HG03060 (cell line): ENCODE measurements around the gene IDH2.
"Not testable (repeated sequence)": the region's sequence is repeated elsewhere in the genome, so short reads cannot be mapped to it uniquely, and the experiment has no call there.

ENCODE experiments used
- ATAC-seq: cut with Tn5 transposase; IDR thresholded peaks from one replicate; pipeline ENCODE4 v1.9.1; 2021; ENCODE audit warnings: low read depth, moderate number of reproducible peaks; ENCODE audit not compliant: unreplicated experiment

IDH2 gene

DNA sequence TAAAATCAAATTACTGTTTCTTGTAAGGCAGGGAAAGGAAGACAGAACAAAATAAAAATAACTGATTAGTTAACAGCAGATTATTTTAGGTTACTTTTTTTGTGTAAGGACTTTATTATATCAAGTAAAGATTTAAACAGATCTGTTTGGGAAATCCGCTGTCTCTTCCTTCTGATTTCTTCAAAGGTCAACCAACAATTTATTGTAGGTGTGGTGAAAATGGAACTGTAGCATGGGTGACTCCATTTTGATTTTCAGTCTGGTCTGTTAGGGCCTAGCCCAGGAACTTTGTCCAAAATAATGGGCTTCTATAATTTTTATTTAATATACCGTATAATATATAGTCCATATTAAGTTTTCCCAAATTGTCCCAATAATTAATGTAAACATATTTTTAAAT lies 13.5 kb upstream of the IDH2 start:
- no peak for ATAC-seq

GRCh38 chr15:90114451-90114901 lies 12.2 kb upstream of the IDH2 start:
- no peak for ATAC-seq

DNA sequence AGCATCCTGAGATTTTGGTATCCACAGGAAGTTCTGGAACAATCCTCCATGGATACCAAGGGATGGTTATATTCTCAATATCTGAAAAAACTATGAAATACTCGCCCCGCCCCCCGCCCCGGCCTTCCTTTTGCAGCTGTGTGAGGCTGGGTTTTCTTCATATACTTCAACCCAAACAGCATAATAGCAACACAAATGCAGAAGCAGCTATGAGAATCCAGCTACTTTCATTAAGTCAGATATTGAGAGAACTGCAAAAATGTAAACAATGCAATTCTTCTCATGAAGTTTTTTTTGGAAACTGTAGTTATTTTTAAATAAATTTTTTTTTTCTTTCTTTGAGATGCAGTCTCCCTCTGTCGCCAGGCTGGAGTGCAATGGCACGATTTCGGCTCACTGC lies 10.9 kb upstream of the IDH2 start:
- no peak for ATAC-seq

- not testable (repeated sequence) for ATAC-seq
Observed at GRCh38 chr15:90109163-90109751, 7.0 kb upstream of the IDH2 start.

GRCh38 chr15:90108038-90108437 lies 5.8 kb upstream of the IDH2 start:
- not testable (repeated sequence) for ATAC-seq

GRCh38 chr15:90106522-90107117 lies 4.4 kb upstream of the IDH2 start:
- no peak for ATAC-seq

DNA sequence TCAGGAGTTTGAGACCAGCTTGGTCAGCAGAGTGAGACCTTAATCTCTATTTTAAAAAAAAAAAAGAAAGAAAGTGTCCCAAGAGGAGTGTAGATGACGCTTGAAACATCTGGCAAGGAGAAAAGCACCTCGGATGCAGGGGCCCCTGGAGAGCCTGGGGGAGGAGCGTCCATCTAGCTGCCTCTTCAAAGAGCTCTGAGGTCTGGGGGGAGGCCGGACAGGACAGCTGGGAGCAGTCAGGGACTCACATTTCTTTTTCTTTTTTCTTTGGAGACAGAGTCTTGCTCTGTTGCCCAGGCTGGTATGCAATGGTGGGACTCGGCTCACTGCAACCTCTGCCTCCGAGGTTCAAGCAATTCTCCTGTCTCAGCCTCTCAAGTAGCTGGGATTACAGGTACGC lies 3.3 kb upstream of the IDH2 start:
- no peak for ATAC-seq

DNA sequence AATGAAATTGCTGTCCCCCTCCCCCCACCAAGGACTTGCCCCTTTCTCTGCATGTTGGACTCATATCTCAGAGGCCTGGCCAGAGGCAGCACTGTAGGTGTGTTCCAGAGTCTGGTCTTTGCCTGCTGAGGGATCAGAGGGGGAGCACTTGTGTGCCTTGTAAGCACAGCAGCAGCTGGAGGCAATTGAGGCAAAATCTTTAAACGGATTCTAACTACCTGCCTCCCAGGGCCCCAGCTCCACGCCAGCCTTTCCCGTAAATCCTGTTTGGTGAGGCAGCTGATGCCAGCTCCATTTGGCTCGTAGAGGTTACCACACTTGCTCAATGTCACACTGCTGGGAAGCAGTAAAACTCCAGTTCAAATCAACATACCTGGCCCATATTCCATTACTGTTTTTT lies 2.3 kb upstream of the IDH2 start:
- ATAC-seq, result no peak

GRCh38 chr15:90103701-90104329 lies 1.5 kb upstream of the IDH2 start:
- ATAC-seq, result no peak

DNA sequence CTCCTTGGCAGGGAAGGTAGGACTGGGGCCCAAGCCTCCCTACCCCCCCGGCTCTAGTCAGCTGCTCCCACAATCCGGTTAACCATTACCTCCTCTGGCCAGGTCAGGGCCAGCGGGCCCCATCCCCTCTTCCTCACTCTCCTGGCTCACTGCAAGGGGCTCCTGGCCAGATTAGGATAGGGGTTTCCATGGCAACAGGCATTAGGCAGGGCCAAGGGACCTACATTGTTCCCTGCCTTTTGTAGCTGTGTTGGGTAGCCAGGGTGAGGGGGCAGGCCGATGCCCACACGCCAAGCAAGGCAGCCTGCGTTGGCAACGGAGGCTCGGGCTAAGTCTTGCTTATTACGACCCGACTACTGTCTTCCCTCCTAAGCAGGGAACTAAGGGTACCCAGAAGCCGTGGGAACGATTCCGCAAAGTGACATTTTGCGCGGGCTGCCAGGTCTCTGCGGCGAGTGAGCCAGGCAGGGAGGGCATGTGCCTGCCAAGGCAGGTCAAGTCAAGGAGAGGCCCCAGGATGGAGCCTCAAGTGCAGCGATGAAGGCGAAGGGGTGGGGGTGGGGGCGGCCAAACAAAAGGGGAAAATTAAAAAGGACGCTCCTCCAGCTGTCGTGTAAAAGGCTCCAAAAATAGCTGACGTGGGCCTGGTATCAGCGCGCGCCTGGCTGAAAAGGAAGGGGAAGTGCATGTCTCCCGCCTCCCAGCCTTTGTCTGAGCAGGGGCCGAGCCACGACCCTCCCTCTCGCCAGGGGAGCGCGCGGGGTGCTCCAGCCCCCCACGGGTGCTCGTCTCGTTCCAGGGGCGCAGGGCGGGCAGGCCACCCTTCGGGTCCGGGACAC lies 919 bp downstream of the IDH2 start:
- no peak for ATAC-seq

DNA sequence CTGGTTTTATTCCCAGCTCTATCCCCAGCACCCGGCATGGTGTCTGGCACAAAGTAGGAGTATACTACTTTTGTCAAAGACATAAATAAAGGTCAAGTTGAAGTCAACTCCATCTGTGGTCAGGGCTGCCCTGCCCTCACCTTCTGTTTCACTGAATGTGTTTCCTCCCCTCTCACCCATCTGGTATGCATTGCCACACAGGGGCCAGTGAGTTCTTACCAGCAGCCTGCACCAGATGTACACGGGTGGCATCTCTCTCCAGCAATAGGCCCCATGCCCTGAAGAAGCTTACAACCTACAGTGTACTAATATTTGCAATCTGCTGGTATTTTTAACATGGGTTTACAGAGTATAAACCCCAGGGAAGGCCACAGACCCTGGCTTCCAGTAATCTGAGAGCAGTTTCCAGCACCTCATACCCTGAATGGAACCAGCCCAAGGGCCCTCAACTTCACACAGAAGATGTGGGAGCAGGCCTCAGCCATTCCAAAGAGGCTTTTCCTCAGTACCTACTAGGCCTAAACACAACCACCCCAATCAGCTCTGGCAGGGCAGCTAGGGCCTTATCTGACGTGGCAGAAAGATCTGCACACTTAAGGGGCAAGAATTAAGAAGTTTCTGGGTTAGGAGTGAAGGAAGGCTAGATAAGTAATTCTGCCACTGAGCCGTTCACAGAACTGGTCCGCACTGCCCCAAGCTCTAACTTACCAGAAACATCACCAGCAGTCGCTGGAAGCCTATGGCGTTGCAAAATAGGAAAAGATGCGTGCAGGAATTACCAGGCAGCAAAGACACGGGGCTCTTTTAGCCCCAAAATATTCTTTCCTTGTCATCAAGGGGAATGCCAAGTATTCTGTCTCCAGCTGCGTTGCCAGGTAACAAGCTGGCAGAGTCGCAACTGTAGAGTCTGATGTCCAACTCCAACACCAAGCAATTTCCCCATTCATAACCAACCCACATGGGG lies 2.1 kb downstream of the IDH2 start:
- no peak for ATAC-seq

- ATAC-seq, result no peak
Observed at GRCh38 chr15:90099072-90099867, 3.0 kb downstream of the IDH2 start.

DNA sequence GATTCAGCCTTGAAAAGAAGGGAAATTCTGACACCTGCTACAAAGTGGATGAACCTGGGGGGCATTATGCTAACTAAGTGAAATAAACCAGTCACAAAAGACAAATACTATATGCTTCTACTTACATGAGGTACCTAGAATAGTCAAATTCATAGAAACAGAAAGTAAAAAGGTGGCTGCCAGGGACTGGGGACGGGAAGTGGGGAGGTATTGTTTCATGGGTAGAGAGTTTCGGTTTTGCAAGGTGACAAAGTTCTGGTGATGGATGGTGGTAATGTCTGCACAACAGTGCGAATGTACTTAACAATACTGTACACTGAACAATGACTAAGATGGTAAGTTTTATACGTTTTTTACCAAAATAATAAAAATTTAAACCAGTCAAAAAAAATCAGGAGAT lies 4.8 kb downstream of the IDH2 start:
- ATAC-seq, result peak; percentile 50

- no peak for ATAC-seq
Observed at GRCh38 chr15:90095521-90095959, 6.7 kb downstream of the IDH2 start.

DNA sequence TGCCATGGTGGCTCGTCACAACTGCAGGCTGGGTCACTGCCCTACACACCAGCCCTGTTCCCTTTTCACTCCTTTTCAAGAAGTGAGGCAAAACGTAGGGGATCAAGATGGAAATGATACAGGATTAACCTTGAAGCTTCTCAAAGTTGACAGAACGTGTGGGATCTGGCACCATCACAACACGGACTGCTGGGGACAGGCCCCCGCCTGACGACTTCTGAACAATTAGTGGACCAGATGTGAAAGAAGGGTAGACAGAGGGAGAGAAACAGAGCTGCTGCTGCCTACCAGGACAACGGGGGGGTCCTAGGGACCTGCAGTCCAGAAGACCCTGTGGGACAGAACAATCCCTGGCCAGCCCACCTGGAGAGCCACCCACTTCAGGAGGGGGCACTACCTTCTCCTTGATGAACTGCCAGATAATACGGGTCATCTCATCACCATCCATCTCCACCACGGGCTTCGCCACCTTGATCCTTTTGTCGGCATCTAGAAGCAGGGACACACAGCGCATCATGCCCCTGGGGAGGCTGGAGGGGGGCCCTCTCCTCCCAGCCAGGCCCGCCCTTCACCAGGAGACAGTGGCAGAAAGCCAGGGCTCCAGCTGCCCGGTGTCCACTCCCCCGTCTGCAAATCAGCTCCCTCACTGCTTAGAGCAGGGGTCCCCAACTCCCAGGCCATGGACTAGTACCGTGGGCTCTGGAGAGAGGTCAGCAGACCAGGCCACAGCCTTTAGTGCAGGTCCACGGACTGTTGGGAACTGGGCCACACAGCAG lies 10.9 kb downstream of the IDH2 start:
- no peak for ATAC-seq

DNA sequence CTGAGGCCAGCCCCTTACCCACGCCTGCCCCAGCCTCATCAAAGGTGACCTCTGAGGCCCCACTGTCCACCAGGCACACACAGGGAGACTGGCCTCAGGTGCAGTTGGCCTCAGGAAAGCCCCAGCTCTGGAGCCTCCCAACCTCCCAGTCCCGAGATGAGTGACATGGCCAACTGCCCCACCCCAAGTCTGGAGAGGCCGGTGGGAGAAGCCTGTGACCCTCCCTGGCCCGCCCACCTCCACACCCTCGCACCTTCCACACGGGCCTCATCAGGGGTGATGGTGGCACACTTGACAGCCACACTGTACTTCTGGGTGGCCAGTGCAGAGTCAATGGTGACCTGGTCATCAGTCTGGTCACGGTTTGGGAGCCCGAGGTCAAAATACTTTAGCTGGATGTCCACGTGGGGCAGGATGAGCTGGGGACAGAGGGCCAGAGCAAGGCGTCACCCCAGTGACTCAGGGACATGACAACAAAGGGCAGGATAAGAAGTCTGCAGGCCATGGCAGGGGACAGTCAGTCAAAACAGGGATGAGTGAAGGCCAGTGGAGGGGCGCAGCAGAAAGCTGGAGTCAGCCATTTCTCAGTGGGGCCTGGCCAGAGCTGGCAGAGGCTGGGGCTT lies 11.9 kb downstream of the IDH2 start:
- no peak for ATAC-seq

DNA sequence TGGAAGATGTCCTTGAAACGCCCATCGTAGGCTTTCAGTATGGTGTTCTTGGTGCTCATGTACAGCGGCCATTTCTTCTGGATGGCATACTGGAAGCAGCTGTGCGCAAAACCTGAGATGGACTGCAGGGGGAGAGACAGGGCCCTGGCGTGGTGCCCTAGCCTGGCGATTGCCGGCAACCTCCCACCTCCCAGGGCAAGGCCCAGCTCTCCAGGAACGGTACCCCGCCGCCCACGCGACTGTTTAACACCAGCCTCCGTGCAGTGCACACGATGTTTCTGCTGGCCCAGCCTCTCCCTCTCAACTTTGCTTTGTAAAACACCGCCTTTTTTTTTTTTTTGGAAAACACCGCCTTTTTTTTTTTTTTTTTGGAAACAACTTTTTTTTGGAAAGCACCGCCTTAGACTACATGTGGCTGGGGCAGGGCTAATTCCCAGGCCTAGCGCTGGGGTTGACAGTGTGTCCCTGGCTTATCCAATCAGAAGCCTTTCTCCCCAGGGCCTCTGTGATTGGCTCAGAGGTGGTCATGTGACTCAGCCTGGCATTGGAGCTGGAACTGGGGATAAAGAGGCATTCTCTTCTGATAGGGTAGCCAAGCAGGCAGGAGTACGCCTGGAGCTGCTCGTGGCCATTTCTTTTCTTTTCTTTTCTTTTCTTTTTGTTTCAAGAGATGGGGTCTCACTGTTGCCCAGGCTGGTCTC lies 14.7 kb downstream of the IDH2 start:
- no peak for ATAC-seq

- no peak for ATAC-seq
Observed at GRCh38 chr15:90086868-90087268, 15.4 kb downstream of the IDH2 start.
